ENCODE results near the gene RAD50.
A peak's percentile ranks its signal among the peaks of the same experiment; 100 is the strongest.
"Not testable (repeated sequence)": the region's sequence is repeated elsewhere in the genome, so short reads cannot be mapped to it uniquely, and the experiment has no call there.

Gene RAD50

GRCh38 chr5:132556763-132557477 lies at the start of gene RAD50:
Gene RAD50, plus strand, starts transcription at chr5:132556977. Its CDS starts 348 bp downstream, at chr5:132557325.
- peak; percentile 82 for DNase-seq

- DNase-seq: no peak
These were observed 46.7 kb upstream of the RAD50 start for GRCh38 chr5:132510076-132510475.

- DNase-seq: not testable (repeated sequence)
These were observed 43.0 kb upstream of the RAD50 start for GRCh38 chr5:132513618-132514336.

- not testable (repeated sequence) for DNase-seq
These were observed 34.7 kb upstream of the RAD50 start for GRCh38 chr5:132522067-132522466.

DNA sequence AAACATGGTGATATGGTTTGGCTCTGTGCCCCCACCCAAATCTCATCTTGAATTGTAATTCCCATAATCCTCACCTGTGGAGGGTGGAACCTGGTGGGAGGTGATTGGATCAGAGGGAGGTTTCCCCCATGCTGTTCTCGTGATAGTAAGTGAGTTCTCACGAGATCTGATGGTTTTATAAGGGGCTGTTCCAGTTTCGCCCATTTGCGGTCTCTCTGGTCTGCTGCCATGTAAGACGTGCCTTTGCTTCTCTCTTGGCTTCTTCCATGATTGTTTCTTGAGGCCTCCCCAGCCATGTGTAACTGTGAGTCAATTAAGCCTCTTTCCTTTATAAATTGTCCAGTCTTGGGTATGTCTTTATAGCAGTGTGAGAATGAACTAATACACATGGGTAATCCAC lies 31.9 kb upstream of the RAD50 start:
- DNase-seq: not testable (repeated sequence)

DNA sequence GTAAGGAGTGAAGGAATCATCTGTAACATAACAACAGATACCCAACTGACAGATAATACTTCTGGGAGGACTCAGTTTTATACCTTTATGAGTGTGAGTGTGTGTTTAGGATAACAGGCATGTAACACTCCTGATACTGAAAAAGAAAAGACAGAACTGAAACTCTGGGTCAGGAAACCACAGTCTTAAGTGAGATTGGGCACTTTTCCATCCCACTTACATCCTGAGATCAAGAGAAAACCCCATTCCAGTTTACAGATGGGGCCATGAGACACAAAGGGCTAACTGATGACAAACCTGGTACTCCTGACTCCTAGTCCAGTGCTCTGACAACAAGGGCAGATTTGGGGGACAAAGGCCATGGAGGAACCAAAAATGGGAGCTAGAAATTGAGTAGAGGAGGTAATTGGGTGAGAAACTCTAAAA lies 31.5 kb upstream of the RAD50 start:
- no peak for DNase-seq

- DNase-seq: peak; percentile 24
These were observed 30.3 kb upstream of the RAD50 start for GRCh38 chr5:132526290-132526973.

GRCh38 chr5:132526974-132527564 lies 29.7 kb upstream of the RAD50 start:
- DNase-seq: no peak

DNA sequence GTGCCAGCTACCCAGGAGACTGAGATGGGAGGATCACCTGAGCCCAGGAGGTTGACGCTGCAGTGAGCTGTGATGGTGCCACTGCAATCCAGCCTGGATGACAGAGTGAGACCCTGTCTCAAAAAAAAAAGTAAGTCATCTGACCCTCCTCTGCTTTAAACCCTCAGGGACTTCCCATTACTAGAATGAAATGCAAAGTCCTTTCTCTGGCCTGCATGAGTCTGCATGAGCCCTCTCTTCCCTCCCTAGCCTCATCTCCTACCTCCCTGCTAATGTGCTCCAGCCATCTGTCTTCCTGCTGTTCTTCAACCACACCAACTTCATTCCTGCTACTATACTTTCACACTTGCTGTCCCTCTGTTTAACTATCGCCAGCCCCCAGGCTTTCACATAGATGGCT lies 28.8 kb upstream of the RAD50 start:
- DNase-seq: no peak

- DNase-seq: no peak
These were observed 27.7 kb upstream of the RAD50 start for GRCh38 chr5:132528866-132529634.

DNA sequence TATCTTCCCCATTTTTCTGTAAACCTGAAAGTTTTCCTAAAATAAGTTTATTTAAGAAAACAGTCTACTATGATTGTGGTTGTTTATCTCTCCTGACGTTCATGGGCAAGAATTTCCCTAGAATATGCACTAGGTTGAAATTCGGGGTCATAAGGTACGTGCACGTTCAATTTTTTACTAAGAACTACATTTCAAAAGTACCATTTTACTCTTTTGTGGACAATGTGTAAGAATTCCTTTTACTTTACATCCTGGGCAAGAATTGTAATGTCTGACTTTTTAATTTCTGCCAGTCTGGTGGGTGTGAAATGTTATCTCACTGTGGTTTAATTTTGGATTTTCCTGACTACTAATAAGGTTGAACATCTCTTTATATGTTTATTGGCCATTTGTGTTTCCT lies 25.8 kb upstream of the RAD50 start:
- no peak for DNase-seq

- no peak for DNase-seq
These were observed 17.1 kb upstream of the RAD50 start for GRCh38 chr5:132539716-132540115.

DNA sequence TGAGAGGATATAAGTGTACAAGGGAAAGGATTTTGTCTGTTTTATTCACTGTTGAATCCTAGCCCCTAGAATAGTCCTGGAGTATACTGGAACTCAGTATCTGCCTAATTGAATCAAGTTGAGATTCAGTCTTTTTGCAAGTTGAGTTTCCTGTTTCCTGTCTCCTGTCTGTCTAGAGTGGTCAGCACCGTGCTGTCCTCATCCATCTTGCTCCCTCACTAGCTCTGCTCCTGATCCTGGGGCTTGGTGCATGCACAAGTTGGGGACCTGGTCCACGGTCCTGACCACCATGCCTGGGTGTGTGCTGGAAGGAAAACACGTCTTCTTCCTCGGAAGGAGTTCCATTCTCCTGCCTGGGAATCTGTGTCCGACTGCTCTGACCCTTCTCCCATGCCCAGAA lies 16.6 kb upstream of the RAD50 start:
- DNase-seq: no peak

- no peak for DNase-seq
These were observed 16.0 kb upstream of the RAD50 start for GRCh38 chr5:132540764-132541163.

- no peak for DNase-seq
These were observed 13.1 kb upstream of the RAD50 start, which contains the start of gene IL5 for GRCh38 chr5:132543472-132544201. Gene IL5, minus strand, starts transcription at chr5:132543522. Its CDS starts 44 bp downstream, at chr5:132543478.

DNA sequence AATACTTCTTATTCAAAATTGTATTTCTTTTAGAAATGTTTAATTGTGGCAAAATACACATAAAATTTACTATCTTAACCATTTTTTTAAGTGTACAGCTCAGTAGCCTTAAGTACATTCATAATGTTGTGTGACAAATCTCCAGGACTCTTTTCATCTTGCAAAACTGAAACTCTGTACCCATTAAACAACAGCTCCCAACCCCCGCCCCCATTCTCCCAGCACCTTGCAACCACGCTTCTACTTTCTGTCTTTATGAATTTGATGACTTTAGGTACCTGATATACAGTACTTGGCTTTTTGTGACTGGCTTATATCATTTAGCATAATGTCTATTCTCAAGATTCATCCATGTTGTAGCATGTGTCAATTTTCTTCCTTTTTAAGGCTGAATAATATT lies 10.7 kb upstream of the RAD50 start:
- no peak for DNase-seq

DNA sequence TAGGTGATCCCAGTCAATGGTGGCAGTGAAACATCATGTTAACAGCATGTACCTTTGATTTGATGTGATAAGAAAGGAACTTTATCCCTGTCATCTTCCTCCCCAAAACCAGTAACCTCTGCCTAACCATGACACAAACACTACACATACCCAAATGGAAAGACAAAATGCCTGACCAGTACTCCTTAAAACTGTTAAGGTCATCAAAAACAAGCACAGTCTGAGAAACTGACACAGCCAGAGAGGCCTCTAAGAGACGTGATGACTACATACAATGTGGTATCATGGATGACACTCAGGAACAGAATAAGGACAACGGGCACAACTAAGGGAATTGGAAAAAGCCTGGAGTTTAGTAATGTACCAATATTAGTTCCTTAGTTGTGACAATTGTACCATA lies 9.5 kb upstream of the RAD50 start:
- no peak for DNase-seq

DNA sequence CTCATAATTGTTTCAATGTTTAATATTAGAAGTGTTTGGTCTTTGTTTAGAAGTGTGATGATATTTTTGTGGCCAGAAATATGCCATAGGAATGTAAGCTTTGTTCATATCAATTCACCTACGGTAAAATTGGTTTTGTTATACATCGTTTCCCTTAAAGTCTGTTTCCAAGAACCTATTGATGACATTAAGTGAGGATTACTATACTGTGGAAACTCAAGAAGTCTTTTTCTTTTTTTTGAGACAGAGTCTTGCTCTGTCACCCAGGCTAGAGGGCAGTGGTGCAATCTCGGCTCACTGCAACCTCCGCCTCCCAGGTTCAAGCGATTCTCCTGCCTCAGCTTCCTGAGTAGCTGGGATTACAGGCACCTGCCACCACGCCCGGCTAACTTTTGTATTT lies 7.9 kb upstream of the RAD50 start:
- DNase-seq: not testable (repeated sequence)

- no peak for DNase-seq
These were observed 7.2 kb upstream of the RAD50 start for GRCh38 chr5:132549576-132549975.

GRCh38 chr5:132556153-132556762 lies 519 bp upstream of the RAD50 start:
- DNase-seq: no peak

DNA sequence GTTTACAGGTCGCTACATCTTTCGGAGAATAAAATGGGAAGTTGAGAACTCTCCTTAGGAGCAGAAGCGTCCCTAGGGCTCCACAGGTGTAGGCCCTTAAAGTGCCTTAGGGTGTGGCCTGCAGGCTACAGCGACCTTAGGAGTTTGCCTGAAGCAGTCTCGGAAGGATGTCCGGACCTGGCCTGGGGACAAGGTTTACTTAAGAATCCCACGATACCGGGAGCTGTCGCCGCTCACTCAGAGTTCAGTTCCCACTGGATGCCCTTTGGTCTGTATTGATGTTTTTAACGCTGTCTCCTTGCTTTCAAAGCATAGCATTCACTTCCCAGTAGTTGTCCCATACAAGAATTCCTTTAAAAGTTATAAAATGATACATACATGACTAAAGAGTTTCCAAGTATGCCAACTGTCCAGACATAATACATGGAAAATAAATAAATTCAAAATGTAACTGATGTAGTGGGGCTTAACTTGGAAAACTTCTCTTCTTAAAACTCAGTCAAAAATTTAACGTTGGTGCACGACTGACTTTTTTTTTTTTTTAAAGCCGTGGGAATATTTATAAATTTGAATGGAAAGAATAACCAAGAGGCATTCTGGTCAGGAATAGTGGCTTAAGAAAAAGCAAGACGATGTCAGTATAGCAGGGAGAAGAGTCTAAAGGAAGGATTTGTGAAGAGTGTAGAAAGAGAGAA lies 848 bp downstream of the RAD50 start:
- peak; percentile 10 for DNase-seq
